ENCODE data around the gene ZNF407.

ZNF407 gene

GRCh38 chr18:74995419-74995736 lies 397.7 kb downstream of the ZNF407 start:
- no peak for TF ChIP-seq CTCF (IDR thresholded peaks at IDR 0.05)
- Mint-ChIP-seq H3K27ac (peak overlapping the region; percentile 86), H3K36me3 (ENCODE audit: low read depth) (no peaks in the 10 kb centered on the region), H3K27me3 (ENCODE audit: low read depth, poor library complexity) (no peaks in the 10 kb centered on the region), H3K9me3 (no peaks in the 10 kb centered on the region), H3K4me1 (peaks cover 54% of the 10 kb centered on the region), H3K4me3 (no peak overlapping the region)
- no peak for DNase-seq

- DNase-seq, result no peak
- TF ChIP-seq CTCF (IDR thresholded peaks at IDR 0.05), result no peak
- no peak overlapping the region for H3K27ac Mint-ChIP-seq
- H3K4me3 Mint-ChIP-seq, result no peak overlapping the region
- H3K36me3 Mint-ChIP-seq (ENCODE audit: low read depth), result no peaks in the 10 kb centered on the region
- H3K4me1 Mint-ChIP-seq, result peaks cover 53% of the 10 kb centered on the region
- no peaks in the 10 kb centered on the region for H3K9me3 Mint-ChIP-seq
- H3K27me3 Mint-ChIP-seq (ENCODE audit: low read depth, poor library complexity), result no peaks in the 10 kb centered on the region
Measured at GRCh38 chr18:74996055-74996454, 398.4 kb downstream of the ZNF407 start.

GRCh38 chr18:74996996-74997395 lies 399.3 kb downstream of the ZNF407 start:
- DNase-seq, result no peak
- no peak for TF ChIP-seq CTCF (IDR thresholded peaks at IDR 0.05)
- no peak overlapping the region for H3K27ac Mint-ChIP-seq
- peaks cover 57% of the 10 kb centered on the region for H3K4me1 Mint-ChIP-seq
- no peaks in the 10 kb centered on the region for H3K9me3 Mint-ChIP-seq
- H3K27me3 Mint-ChIP-seq (ENCODE audit: low read depth, poor library complexity), result no peaks in the 10 kb centered on the region
- no peaks in the 10 kb centered on the region for H3K36me3 Mint-ChIP-seq (ENCODE audit: low read depth)
- no peak overlapping the region for H3K4me3 Mint-ChIP-seq

- Mint-ChIP-seq H3K27me3 (ENCODE audit: low read depth, poor library complexity) (no peaks in the 10 kb centered on the region), H3K27ac (peak overlapping the region; percentile 78), H3K9me3 (no peaks in the 10 kb centered on the region), H3K4me1 (peaks cover 53% of the 10 kb centered on the region), H3K4me3 (no peak overlapping the region), H3K36me3 (ENCODE audit: low read depth) (no peaks in the 10 kb centered on the region)
- TF ChIP-seq CTCF (IDR thresholded peaks at IDR 0.05), result no peak
- no peak for DNase-seq
Measured at GRCh38 chr18:75000920-75001319, 403.2 kb downstream of the ZNF407 start.

- no peak for TF ChIP-seq CTCF (IDR thresholded peaks at IDR 0.05)
- Mint-ChIP-seq H3K9me3 (peaks cover 5% of the 10 kb centered on the region), H3K4me1 (peaks cover 40% of the 10 kb centered on the region), H3K4me3 (no peak overlapping the region), H3K27me3 (ENCODE audit: low read depth, poor library complexity) (no peaks in the 10 kb centered on the region), H3K36me3 (ENCODE audit: low read depth) (peaks cover 6% of the 10 kb centered on the region), H3K27ac (no peak overlapping the region)
- DNase-seq, result no peak
Measured at GRCh38 chr18:75003039-75003438, 405.4 kb downstream of the ZNF407 start.

GRCh38 chr18:75003764-75004690 lies 406.4 kb downstream of the ZNF407 start:
- peaks cover 16% of the 10 kb centered on the region for H3K36me3 Mint-ChIP-seq (ENCODE audit: low read depth)
- no peaks in the 10 kb centered on the region for H3K27me3 Mint-ChIP-seq (ENCODE audit: low read depth, poor library complexity)
- DNase-seq, result no peak
- H3K9me3 Mint-ChIP-seq, result peaks cover 15% of the 10 kb centered on the region
- peaks cover 40% of the 10 kb centered on the region for H3K4me1 Mint-ChIP-seq
- no peak overlapping the region for H3K4me3 Mint-ChIP-seq
- peak overlapping the region; percentile 64 for H3K27ac Mint-ChIP-seq
- no peak for TF ChIP-seq CTCF (IDR thresholded peaks at IDR 0.05)
